Hepatocyte (in vitro differentiated cells): ENCODE data around the gene SLC1A6.

Source experiments
- CTCF ChIP-seq: fragments of 200-600 bp; sonication (generic); IDR thresholded peaks from 2 replicates; pipeline ENCODE4 v1.5.1; 2016; ENCODE audit warnings: antibody characterized with exemption, mild to moderate bottlenecking; ENCODE audit not compliant: poor library complexity
- EZH2 ChIP-seq: fragments of 200-600 bp; sonication (generic); IDR thresholded peaks from 2 replicates; pipeline ENCODE4 v1.6.1; 2016; ENCODE audit warnings: antibody characterized with exemption, mild to moderate bottlenecking, borderline replicate concordance
- EZH2phosphoT487 ChIP-seq: fragments of 200-600 bp; sonication (generic); IDR thresholded peaks from one replicate; pipeline ENCODE4 v1.6.1; 2018; ENCODE audit warnings: antibody characterized with exemption, mild to moderate bottlenecking, low read depth, moderate library complexity; ENCODE audit not compliant: unreplicated experiment, severe bottlenecking

- TF ChIP-seq EZH2 = no peak
- TF ChIP-seq CTCF = no peak
- TF ChIP-seq EZH2phosphoT487 = no peak
Measured at GRCh38 chr19:15014579-15014978, 34.9 kb upstream of the SLC1A6 start.
